HL-60/S4 treated with retinoic acid at 250 ng/mL for 4 days and 3 days (cell line): ENCODE data around the gene TTC22.

Source experiments
- in situ Hi-C: fragments of 300-500 bp; cut with MboI; formaldehyde crosslinking; loops from 2 replicates; pipeline ENCODE4 v1.7.0; 2022; ENCODE audit warnings: low sequenced_read_pairs

TTC22 gene

DNA sequence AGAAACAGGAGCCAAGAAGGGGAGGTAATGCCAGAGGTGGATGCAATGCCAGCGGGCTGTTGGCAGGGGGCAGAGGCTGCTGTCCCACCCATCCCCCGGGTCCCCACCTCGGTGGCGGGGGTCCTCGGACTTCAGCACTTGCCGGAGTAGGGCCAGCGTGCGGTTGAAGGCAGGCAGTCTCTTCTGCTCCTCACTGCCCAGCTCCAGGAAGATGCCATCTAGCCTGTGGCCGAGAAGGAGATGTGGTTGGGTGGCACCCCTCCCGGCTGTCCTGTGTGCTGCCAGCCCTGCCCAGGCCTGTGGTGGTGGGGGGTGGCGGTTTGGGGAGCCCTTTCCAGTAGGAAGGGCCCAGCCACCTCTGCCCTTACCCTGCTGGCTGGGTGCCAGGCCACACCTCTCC is 13.5 kb downstream of the TTC22 start:
- in situ Hi-C loops, result loop anchor here (25.0 kb wide), 1 partner anchor 925 kb away; no protein-coding TSS in a partner anchor

DNA sequence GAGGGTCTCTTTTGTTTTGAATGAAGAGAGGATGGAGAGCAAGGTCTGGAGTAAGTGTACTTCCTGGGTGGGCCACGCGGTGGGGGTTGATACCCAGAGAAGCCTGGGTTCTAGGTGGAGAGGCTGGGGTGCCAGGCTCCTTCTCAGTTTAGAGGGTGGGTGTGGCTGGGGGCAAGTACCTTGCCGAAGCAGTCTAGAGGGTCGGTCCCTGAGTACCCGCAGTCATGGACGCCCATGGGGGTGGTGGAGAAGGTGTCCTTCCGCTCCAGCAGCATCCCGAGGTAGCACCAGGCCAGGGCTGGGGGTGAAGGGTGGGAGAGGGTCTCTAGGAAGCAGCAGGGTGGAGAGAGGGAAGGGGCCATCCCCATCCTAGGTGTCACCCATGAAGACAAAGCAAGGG is 14.3 kb downstream of the TTC22 start:
- in situ Hi-C loops, result loop anchor here (25.0 kb wide), 1 partner anchor 924 kb away; no protein-coding TSS in a partner anchor

DNA sequence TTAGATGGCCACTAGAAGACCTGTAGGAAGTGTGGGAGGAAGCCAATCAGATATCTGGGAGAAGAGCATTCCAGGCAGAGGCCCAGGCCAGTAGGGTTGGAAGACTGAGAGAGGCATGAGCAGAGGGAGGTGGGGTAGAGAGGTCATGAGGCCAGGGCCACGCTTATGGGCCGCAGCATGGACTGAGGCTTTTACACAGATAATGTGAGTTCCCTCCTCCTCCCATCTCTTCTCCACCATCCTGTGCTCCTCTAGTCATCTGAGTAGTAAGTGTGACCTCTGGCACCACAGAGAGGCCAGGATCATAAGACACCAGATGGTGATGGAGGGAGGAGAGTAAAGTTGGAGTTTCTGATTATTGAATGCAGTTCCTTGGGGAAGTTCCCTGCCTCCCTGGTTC is 17.1 kb downstream of the TTC22 start:
- in situ Hi-C loops, result loop anchor here (25.0 kb wide), 1 partner anchor 922 kb away; no protein-coding TSS in a partner anchor

DNA sequence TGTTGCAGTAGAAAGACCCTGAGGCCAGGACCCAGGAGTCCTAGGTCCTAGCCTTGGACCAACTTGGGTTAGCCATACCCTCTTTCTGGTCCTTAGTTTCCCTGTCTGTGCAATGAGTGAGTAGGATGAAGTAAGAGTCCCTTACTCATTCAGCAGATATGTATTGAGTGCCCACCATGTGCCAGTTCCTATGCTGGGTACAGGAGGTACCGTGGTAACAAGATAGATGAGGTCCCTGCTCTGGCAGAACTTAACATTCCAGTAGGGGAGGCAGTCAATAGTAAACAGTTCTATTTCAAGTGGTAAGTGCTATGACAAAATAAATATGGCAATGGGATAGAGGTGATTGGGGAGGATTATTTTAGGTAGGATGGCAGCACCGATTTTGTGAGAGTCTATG is 18.5 kb downstream of the TTC22 start:
- in situ Hi-C loops, result loop anchor here (25.0 kb wide), 1 partner anchor 920 kb away; no protein-coding TSS in a partner anchor

DNA sequence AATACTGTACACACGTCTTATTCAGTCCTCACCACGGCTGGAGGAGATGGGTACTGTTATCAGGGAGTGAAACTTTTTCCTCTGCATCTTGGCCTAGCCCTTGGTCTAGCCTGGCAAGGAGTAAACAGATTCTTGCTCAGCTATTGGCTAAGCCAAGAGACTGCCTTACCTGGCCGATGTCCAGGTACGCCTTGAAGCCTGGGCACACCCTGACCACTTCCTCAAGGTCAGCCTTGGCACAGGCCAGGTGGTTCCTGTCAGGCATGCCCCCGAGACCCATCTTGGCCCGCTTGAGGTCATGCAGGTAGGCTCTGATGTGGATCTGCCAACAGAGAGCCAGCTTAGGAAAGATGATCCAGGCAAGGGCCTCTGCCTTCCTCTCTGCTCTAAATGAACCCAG is 19.0 kb downstream of the TTC22 start:
- in situ Hi-C loops, result loop anchor here (25.0 kb wide), 1 partner anchor 920 kb away; no protein-coding TSS in a partner anchor

DNA sequence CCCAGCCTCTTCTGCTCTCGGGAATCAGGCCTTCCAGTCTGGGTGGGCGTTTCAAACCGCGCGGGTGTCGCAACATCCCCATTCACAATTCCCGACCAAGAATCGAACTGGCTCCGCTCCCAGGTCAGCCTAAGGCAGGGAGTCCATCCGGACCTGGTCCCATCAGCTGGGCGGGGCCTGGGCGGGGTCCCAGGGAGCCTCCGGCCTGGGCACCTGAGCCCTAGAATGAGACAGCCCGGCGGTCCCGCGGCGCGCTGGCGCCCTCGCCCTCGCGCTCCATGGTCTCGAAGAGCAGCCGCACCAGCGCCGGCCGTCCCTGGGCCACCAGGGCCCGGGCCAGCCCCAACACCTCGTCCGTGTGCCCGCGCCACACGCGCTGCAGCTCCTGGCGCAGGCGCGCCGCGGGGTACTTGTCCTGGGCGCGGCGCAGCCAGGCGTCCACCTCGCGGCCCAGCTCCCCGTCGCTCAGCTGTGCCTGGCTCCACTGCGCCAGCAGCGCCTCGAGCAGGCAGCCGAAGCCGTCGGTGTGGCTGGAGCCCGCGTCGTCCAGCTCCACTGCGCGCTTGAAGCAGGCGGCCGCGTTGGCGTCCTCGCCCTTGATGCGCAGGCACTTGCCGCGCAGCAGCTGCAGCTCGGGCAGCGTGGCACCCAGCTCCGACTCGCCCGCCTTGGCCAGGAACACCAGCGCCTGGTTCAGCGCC is 19.9 kb downstream of the TTC22 start:
- in situ Hi-C loops, result loop anchor here (25.0 kb wide), 1 partner anchor 919 kb away; no protein-coding TSS in a partner anchor

DNA sequence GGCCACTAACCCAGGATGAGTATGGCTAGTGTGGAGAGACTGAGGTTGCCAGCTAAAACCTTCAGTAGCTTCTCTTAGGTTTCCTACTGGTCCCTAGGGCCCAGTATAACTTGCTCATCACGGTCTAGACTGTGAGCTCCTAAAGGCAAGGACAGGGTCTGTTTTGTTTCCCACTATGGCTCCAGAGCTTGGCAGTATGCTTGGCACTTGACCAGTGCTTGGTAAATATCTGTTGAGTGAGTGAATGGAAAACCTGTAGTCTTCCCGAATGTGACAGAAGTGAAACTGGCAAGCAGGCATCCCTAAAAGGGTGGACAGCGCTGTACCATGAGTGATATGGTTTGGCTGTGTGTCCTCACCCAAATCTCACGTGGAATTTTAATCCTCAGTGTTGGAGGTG is 23.7 kb downstream of the TTC22 start:
- in situ Hi-C loops, result loop anchor here (25.0 kb wide), 1 partner anchor 915 kb away; no protein-coding TSS in a partner anchor

DNA sequence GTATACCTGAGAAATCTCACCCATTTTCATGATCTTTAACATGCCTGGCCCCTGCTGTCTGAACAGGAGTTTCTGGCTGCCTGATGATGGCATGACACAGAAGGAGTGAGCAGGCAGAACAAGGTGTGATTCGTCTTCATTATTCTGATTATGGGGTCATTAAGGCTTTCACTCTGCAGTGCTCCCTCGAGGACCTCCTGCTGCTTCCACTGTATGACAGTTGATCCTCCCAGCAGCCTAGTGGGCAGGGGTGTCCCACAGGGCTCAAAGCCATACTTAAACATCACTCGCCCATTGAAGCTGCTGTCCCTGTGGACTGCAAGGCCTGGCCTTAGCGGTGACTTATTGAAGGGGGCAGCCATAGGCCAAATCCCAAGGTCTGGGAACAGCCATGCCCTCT is 24.1 kb downstream of the TTC22 start:
- in situ Hi-C loops, result loop anchor here (25.0 kb wide), 1 partner anchor 915 kb away; no protein-coding TSS in a partner anchor

DNA sequence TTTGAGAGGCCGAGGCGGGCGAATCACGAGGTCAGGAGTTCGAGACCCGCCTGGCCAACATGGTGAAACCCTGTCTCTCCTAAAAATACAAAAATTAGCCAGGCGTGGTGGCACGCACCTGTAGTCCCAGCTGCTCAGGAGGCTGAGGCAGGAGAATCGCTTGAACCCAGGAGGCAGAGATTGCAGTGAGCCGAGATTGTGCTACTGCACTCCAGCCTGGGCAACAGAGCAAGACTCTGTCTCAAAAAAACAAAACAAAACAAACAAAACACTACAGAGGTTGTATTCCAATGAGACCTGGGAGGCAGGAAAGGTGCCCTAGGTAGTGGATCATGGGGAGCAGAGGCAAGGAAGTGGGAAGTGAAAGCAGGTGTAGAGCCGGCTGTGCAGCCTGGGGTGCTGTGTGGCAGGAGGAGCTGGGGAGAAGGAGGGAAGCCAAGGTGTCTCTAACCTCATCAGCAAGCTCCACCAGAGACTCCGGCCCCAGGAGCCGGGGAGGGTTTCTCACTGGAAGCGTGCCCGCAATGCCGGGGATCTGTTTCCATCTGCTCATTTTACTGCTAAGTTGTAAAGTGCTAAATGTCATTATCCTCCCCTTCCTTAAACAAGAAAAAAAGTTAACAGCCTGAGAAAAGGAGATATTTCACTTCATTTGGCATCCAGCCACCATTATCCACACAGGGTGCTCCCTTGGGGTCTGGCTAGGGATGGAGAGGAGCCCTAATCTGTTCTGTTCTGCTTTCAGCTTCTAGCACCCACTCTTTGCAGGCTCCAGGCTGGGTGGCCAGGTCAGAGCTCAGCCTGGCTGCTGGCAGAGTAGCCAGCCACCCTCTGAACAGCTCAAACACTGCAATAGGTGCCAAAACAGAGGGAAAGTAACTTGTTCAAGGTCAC is 25.0 kb downstream of the TTC22 start:
- in situ Hi-C loops, result loop anchor here (25.0 kb wide), 1 partner anchor 914 kb away; no protein-coding TSS in a partner anchor

DNA sequence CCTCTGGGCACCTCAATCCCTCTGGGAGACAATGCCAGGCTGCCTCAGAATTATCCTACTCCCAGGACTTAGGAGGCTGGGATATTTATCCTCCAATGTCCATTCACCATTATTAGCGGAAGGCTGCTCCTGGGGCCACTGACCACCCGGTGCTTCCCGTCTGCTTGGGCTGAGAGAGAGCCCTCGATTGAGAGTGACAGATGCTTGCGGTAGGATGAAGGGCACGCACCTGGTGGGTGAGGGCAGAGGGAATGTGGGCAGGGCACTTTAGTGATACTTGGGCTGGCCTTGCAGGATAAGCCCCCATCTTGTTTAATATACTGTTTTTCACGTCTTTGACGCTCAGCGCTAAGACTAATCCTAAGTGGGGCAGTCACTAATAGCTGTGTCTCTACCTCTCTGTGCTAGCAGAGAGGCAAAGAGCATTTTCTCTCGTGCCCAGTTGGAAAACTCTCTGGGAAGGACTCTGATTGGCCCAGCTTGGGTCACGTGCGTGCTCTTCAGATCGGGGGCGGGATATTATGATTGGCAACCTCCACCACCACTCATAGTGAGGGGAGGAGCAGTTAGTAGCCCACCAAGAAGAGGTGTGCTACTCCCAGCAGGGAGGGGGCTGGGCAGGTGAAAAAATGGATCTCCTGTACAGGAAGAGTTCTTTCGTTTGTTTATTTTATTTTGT is 26.2 kb downstream of the TTC22 start:
- in situ Hi-C loops, result loop anchor here (25.0 kb wide), 1 partner anchor 913 kb away; no protein-coding TSS in a partner anchor

DNA sequence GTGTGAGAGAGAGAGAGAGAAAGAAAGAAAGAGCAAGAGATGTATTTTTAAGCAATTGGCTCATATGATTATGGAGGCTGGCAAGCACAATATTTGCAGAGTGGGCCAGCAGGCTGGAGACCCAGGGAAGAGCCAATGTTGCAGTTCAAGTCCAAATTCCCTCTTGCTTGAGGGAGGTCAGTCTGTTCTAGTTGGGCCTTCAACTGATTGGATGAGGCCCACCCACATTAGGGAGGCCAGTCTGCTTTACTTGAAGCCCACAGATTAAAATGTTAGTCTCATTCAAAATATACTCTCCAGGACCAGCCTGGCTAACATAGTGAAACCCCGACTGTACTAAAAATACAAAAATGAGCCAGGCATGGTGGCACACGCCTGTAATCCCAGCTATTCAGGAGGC is 28.2 kb downstream of the TTC22 start:
- in situ Hi-C loops, result no loop called here

DNA sequence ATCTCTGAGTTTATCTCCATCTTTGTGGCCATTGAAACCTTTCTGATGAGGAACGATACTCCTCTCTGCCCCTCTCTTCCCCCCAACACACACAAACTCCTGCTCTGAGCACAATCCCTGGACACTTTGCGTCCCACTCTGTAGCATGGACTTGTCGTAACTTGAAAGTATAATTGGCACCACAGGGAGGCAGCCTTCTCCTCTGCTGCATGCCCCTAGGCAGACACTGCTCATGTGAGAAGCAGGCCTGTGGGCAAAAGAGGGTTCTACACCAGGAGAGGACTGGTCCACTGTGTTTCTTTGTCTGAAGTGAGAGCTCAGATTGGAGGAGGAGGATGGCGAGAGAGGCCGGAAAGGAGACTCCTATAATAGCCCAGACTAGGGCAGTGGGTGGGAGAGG is 33.0 kb downstream of the TTC22 start:
- in situ Hi-C loops, result no loop called here

DNA sequence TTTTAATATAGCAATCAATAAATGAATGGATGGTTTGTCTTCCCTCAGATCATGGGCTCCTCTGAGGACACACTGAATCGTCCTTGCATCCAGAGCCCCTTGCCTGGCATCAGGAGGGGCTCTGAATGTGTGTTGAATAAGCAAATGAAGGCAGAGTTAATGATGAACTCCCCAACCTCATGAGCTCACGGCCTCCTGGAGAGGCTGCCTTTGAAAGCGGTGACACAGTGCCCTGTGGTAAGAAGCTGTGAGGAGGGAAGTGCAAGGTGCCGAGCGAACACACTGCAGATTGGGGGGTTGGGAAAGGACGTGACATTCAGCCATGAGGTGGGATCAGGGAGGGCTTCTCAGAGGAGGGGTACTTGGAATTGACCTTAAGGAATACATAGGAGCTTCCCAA is 33.6 kb downstream of the TTC22 start:
- in situ Hi-C loops, result no loop called here

DNA sequence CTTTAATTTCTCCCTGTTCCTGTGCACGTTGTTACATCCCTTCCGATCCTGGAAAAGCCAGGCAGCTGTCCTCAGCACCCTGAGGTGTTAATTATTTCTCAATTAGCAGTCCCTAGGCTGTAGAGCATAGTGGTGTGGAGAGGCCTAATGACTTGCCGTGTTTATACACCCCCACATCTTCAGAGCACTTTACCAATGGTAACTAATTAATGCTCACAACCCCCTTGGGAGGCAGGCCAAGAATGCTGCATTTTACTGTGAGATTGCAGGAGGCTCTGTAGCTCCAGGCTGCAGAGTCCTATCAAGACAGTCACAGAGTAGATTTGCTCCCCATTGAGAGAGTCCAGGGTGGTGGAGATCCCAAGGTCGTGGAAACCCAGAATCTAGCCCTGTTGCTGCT is 34.4 kb downstream of the TTC22 start:
- in situ Hi-C loops, result no loop called here

DNA sequence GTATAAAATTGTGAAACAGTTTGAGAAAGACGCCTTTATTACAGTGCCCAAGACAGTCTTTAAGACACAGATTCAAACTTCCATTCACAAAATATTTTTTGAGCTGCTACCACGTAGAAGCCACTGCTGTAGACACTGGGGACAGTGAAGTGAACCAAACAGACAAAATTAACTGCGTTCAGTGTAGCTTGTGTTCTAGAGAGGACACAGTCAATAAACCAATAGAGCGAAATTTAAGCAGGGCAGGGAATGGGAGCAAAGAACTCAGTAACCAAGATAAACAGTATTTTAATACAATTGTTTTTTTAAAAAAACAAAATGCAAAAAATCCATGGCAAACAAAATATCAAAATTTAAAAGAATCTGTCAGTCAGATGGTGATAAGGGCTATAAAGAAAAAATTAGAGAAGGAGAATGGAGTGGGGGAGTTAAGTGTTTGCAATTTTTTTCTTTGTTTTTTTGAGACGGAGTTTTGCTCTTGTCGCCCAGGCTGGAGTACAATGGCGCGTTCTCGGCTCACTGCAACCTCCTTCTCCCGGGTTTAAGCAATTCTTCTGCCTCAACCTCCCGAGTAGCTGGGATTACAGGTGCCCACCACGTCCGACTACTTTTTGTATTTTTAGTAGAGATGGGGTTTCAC is 36.1 kb downstream of the TTC22 start:
- in situ Hi-C loops, result no loop called here

DNA sequence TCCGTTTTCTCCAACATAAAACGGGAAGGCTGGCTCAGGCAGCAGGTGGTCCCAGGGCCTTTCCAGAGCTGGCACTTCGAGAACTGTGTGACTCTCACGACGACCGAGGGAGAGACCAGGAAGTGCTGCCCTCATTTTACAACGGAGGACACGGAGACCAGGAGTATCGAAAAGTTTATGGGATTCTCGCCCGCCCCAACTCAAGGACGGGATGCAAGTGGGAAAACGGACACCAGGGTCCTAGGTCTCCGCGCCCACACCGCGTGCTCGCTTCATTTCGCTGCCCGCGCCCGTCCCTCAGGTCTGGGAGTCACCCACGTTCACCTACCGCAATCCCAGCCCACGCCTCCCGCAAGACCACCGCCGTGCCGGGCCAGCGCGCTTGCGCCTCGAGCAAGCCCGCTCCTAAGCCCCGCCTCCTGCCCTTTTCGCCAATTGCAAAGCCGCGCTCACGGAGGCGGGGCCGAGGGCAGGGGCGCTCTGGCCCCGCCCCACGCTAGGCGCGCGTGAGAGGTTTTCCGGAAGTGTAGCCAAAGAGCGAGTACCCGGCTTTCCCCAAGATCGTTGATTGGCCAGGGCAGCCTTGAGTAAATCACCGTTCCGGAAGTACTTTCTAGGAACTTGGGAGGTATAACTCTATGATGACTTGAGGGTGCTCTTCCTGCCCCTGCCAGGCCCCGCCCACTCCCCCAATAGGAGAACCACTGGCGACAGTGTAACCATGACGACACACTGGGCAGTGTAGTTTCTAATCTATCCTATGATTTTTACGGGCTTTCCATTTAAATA is 36.8 kb downstream of the TTC22 start, which contains the start of gene PARS2:
TSS of gene PARS2 (minus strand) at position 391 of the 789 bp plus-strand sequence. CDS start 5,362 bp downstream, outside the sequence.
- in situ Hi-C loops, result no loop called here

DNA sequence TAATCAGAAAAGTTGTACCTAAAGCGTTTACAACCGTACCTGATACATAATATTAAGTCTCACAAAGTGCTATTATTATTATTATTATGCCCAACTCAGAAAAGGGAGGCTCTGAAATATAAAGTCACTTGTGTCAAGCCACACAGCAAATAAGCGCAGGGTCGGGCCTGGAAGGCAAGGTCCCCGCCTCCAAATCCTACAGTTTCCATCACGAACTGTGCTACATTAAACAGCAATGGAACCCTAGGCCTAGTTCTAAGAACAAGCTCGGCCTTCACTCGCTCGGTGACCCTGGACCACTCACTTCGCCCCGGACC is 37.3 kb downstream of the TTC22 start:
- in situ Hi-C loops, result no loop called here

DNA sequence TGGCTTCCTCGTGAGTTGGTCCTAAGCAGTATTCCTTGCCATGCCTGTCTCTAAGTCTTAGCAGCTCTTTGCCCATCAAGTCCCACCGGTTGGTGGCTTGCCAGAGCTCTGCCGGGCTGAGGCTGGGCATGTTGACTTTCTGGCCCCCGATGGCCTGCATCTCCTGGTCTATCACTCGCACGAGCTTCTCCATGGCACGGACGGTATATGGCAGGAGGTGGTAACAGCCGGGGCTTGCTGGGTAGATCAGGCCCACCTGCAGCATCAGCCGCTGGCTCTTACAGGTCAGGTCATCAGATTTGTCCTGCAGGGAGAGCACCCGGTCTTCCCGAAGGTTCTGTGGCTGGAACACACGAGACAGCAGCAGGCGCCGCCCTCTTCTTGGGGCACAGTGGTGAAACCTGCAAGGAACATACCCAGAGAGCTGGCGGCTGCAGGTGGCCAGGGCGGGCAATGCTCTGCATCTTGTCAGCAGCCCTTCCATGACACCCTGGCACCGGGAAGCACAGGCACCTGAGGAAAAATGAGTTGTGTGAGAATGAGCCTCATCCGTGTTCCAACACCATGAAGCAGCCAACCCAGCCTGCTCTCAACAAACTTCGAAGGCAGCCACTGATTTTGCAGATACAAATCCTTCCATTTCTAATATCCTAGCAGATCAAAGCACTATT is 42.3 kb downstream of the TTC22 start:
- in situ Hi-C loops, result no loop called here

DNA sequence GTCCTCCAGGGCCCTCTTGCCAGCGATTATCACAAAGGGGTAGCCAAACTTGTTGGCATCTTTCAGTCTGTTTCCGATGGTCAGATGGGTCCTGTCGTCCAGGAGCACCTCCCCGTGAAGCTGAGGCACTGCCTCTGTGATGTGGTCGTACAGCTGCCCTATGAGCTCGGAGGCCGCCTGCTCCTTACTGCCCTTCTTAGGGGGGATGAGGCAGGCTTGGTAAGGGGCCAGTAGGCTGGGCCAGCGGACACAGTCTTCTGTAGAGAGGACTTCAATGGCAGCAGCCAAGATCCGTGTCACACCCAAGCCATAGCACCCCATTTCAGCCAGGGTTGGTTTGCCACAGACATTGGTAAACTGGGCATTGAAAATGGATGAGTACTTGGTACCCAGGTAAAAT is 43.3 kb downstream of the TTC22 start:
- in situ Hi-C loops, result no loop called here
